Fibroblast of skin of right quadriceps (primary cell): ENCODE measurements around the gene PALS2.

Experiments
- DNase-seq: peaks from one replicate; pipeline ENCODE4 v3.0.0-alpha.2; 2013

PALS2 gene

GRCh38 chr7:24572997-24573553 is at the start of gene PALS2:
Gene PALS2 (plus strand): TSS chr7:24573452. CDS start chr7:24623668, 50,216 bp downstream.
- DNase-seq = peak; percentile 72

GRCh38 chr7:24531255-24531654 is 42.0 kb upstream of the PALS2 start:
- no peak for DNase-seq

GRCh38 chr7:24536682-24537081 is 36.6 kb upstream of the PALS2 start:
- DNase-seq = no peak

GRCh38 chr7:24540956-24541355 is 32.3 kb upstream of the PALS2 start:
- no peak for DNase-seq

- no peak for DNase-seq
Observed at GRCh38 chr7:24545215-24545614, 28.0 kb upstream of the PALS2 start.

GRCh38 chr7:24548390-24548789 is 24.9 kb upstream of the PALS2 start:
- no peak for DNase-seq

GRCh38 chr7:24549991-24550390 is 23.3 kb upstream of the PALS2 start:
- DNase-seq = no peak

GRCh38 chr7:24555184-24555583 is 18.1 kb upstream of the PALS2 start:
- no peak for DNase-seq

- no peak for DNase-seq
Observed at GRCh38 chr7:24555719-24556118, 17.5 kb upstream of the PALS2 start.

- no peak for DNase-seq
Observed at GRCh38 chr7:24560772-24561171, 12.5 kb upstream of the PALS2 start.

- no peak for DNase-seq
Observed at GRCh38 chr7:24566274-24566673, 7.0 kb upstream of the PALS2 start.

GRCh38 chr7:24570983-24571382 is 2.3 kb upstream of the PALS2 start:
- DNase-seq = no peak

GRCh38 chr7:24572016-24572392 is 1.2 kb upstream of the PALS2 start:
- DNase-seq = no peak

GRCh38 chr7:24572393-24572996 is 757 bp upstream of the PALS2 start:
- DNase-seq = peak; percentile 21

GRCh38 chr7:24573554-24574338 is 494 bp downstream of the PALS2 start:
- DNase-seq = peak; percentile 44

GRCh38 chr7:24574386-24574785 is 1.1 kb downstream of the PALS2 start:
- peak; percentile 10 for DNase-seq

- no peak for DNase-seq
Observed at GRCh38 chr7:24574950-24575349, 1.7 kb downstream of the PALS2 start.

- DNase-seq = peak; percentile 71
Observed at GRCh38 chr7:24576171-24577025, 3.1 kb downstream of the PALS2 start.

GRCh38 chr7:24578052-24578451 is 4.8 kb downstream of the PALS2 start:
- no peak for DNase-seq

- DNase-seq = no peak
Observed at GRCh38 chr7:24580283-24580946, 7.2 kb downstream of the PALS2 start.

- no peak for DNase-seq
Observed at GRCh38 chr7:24582166-24582565, 8.9 kb downstream of the PALS2 start.

GRCh38 chr7:24587853-24588252 is 14.6 kb downstream of the PALS2 start:
- no peak for DNase-seq

GRCh38 chr7:24591152-24591551 is 17.9 kb downstream of the PALS2 start:
- DNase-seq = no peak
